Body of pancreas (tissue), 4 donors: ENCODE results near the gene MAGI1. TPM values are rescaled to one million over a fixed set of nuclear protein-coding genes. Genes with fewer than 3 reads are reported as not detected.

Source experiments
- ATAC-seq: fragments of 150-250 bp; one replicate; pipeline ENCODE4 v1.9.1; 2016
- DNase-seq, 4 donors: peaks; one replicate each; pipeline ENCODE4 v3.0.0-alpha.2; 2019
- H3K27ac ChIP-seq, 4 donors: fragments of 200-600 bp; sonication (generic); 1 replicate in 3 of 4; 2 replicates in 1 of 4; pipeline versions ENCODE4 v1.5.1 to v1.6.1; 2016 to 2019; ENCODE audit warnings: mild to moderate bottlenecking in 1 of 4, mixed read lengths in 1 of 4, moderate library complexity in 1 of 4
- H3K27me3 ChIP-seq, 2 donors: fragments of 200-600 bp; sonication (generic); one replicate each; pipeline ENCODE4 v1.6.0; 2016; ENCODE audit warnings: mild to moderate bottlenecking in 1 of 2
- H3K36me3 ChIP-seq, 2 donors: fragments of 200-600 bp; sonication (generic); replicated peaks in 1 of 2; 2 replicates each; pipeline ENCODE4 v1.5.1; 2016; ENCODE audit warnings: low read depth in 2 of 2; ENCODE audit not compliant: insufficient read depth in 1 of 2
- H3K4me1 ChIP-seq: fragments of 200-600 bp; sonication (generic); one replicate; pipeline ENCODE4 v1.6.0; 2016
- H3K4me3 ChIP-seq, 2 donors: fragments of 200-600 bp; sonication (generic); 1 replicate in 1 of 2; 2 replicates in 1 of 2; pipeline ENCODE4 v1.5.1; 2016 to 2019
- H3K9me3 ChIP-seq, 3 donors: fragments of 200-600 bp; sonication (generic); 1 replicate in 2 of 3; 2 replicates in 1 of 3; pipeline ENCODE4 v1.5.1; 2016
- CTCF ChIP-seq, 7 experiments: fragments of 450-650 bp in 4 of 7; fragments of 200-600 bp in 3 of 7; sonication (generic) in 3 of 7; IDR thresholded peaks; one replicate each; pipeline ENCODE4 v1.5.1; 2016 to 2019; ENCODE audit warnings: antibody characterized with exemption in 7 of 7
- POLR2A ChIP-seq, 3 donors: fragments of 450-650 bp; IDR thresholded peaks; one replicate each; pipeline ENCODE4 v1.6.1; 2016; ENCODE audit warnings: antibody characterized with exemption in 3 of 3, mild to moderate bottlenecking in 2 of 3
- WGBS, 2 donors: methylation state at CpG; one replicate each; pipeline ENCODE4 v1.1.5; 2017; 5-methylcytosine and 5-hydroxymethylcytosine counted together
- intact Hi-C: fragments of 100-400 bp; cut with DNase I; formaldehyde crosslinking; loops from one replicate; pipeline ENCODE4 v1.15.1; 2023
- total RNA-seq, 2 donors: library from RNA; depleted of rRNA; stranded (reverse); fragments of >200 nt; gene quantifications; one replicate each; pipeline ENCODE4 v1.1.0, GENCODE V29; 2016

Gene MAGI1
- total RNA-seq, 2 donors from 2014 or later = 44.2 to 63.6 TPM

DNA sequence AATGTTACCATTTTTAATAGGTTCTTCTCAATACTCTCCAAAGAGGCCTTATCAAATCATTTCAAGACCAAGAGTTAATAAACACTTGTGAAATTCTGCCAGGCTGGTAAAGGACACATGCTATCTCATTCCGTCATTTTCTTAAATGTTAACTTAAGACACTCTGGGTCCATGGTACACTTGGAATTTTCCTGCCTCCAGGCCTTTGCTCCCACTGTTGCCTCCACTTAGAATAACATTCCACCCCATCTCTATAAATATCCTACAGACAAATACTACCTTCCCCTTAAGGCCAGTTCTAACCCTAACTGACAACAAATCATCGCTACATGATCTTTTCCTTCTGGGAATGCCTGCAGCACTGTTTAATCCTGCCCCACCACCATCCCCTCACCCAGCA, 24.1 kb downstream of the MAGI1 start:
- no peak for DNase-seq
- Histone ChIP-seq H3K4me3 (no peak overlapping the region), H3K27me3 (no peaks in the 10 kb centered on the region), H3K4me1 (peaks cover 56% of the 10 kb centered on the region), H3K27ac (peak overlapping the region in 1 of 4 donors; percentile 23), H3K36me3 (no peaks in the 10 kb centered on the region), H3K9me3 (no peaks in the 10 kb centered on the region)
- intact Hi-C loops = no loop called here
- TF ChIP-seq CTCF (IDR thresholded peaks at IDR 0.05) (no peak), POLR2A (IDR thresholded peaks at IDR 0.05) (no peak)
- 30 to 56% methylated on average over 1 to 2 of the region's 2 CpGs for WGBS, 2 donors
- ATAC-seq = no peak

- Histone ChIP-seq H3K4me1 (peaks cover 52% of the 10 kb centered on the region), H3K36me3 (no peaks in the 10 kb centered on the region), H3K4me3 (no peak overlapping the region), H3K27me3 (no peaks in the 10 kb centered on the region), H3K9me3 (no peaks in the 10 kb centered on the region), H3K27ac (peak overlapping the region in 1 of 4 donors; percentile 23)
- 26 to 29% methylated on average over 2 of the region's 2 CpGs for WGBS, 2 donors
- intact Hi-C loops = no loop called here
- no peak for DNase-seq
- TF ChIP-seq POLR2A (IDR thresholded peaks at IDR 0.05) = no peak
- TF ChIP-seq CTCF (IDR thresholded peaks at IDR 0.05) = no peak
- ATAC-seq = no peak
Observed at GRCh38 chr3:66014056-66014455, 24.7 kb downstream of the MAGI1 start.

GRCh38 chr3:66012711-66013110, 26.0 kb downstream of the MAGI1 start:
- H3K9me3 ChIP-seq = no peaks in the 10 kb centered on the region
- no peaks in the 10 kb centered on the region for H3K27me3 ChIP-seq
- H3K4me1 ChIP-seq = peaks cover 38% of the 10 kb centered on the region
- ATAC-seq (no peak), DNase-seq (no peak)
- no peak overlapping the region for H3K4me3 ChIP-seq
- TF ChIP-seq POLR2A (IDR thresholded peaks at IDR 0.05) (no peak), CTCF (IDR thresholded peaks at IDR 0.05) (no peak)
- no peaks in the 10 kb centered on the region for H3K36me3 ChIP-seq
- H3K27ac ChIP-seq = no peak overlapping the region
- WGBS, 2 donors = 79 to 83% methylated on average over 2 of the region's 2 CpGs
- intact Hi-C loops = no loop called here

DNA sequence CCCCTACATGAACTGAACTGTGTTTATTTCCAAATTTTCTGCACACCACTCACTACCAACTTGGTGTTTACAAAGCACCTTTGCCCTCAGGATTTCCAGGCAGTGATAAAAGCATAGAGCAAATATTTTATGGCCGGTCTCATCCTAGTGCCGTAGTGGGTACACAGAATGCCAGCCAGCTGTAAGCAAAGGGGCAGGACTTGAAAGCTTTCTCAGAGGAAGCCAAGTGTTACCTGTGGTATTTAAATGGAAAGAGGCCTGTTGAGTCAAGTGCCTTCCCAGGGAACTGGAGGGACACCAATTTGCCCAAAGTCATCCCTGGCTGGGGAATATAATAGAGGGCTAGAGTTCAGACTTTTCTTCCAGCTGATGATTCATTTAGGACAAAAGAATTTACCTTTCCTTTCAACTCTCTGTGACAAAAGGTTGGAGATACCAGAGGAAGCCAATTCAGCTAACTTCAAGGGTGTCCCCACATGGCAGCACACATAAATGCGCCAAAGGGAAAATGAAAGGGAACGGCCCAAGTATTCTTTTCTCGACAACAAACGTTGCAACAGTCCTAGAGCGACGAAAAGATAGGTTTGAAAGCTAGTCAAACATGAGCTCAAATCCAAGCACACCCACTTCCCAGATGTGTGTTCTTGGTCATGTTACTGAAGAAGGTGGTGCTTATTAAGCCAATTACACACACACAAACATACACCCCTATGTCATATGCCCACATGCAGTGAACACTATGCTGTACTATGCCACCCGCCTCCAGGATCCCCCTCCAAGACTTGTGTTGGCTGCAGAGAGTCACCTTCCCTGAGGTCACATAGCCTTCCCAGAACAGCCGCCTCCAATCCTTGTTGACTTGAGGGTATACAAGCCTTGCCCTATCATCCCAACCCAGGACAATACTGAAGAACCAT, 27.7 kb downstream of the MAGI1 start:
- H3K4me3 ChIP-seq = no peak overlapping the region
- WGBS, 2 donors = 74 to 79% methylated on average over 10 of the region's 10 CpGs
- H3K36me3 ChIP-seq = no peaks in the 10 kb centered on the region
- H3K4me1 ChIP-seq = peaks cover 32% of the 10 kb centered on the region
- H3K27ac ChIP-seq = peak overlapping the region in 2 of 4 donors; percentile 15 to 19
- TF ChIP-seq POLR2A (IDR thresholded peaks at IDR 0.05) = no peak
- no peaks in the 10 kb centered on the region for H3K27me3 ChIP-seq
- no peaks in the 10 kb centered on the region for H3K9me3 ChIP-seq
- DNase-seq = no peak
- no peak for ATAC-seq
- intact Hi-C loops = no loop called here

DNA sequence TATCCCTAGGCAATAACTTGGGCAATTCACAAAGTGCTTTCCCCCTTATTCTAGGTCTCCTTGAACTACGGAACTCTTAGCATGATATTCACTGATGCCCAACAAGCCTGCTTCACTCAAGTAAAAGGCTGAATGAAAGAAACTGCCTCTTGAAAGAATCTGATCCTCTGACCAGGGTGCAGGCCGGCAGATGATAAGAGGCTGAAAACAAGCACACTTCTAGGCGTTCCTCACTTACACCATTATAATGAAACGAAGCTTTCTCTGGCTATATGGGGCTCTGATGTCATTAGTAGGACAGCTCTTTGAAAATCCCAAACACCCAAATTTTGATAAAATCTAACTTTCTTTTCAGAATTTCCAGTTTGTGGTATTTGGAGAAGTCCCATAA, 28.4 kb downstream of the MAGI1 start:
- DNase-seq = no peak
- no peak overlapping the region for H3K4me3 ChIP-seq
- WGBS, 2 donors = 75 to 81% methylated on average over 4 of the region's 4 CpGs
- intact Hi-C loops = no loop called here
- no peaks in the 10 kb centered on the region for H3K36me3 ChIP-seq
- no peak for ATAC-seq
- H3K9me3 ChIP-seq = no peaks in the 10 kb centered on the region
- peak overlapping the region in 2 of 4 donors; percentile 15 to 19 for H3K27ac ChIP-seq
- TF ChIP-seq CTCF (IDR thresholded peaks at IDR 0.05) = no peak
- TF ChIP-seq POLR2A (IDR thresholded peaks at IDR 0.05) = no peak
- peaks cover 32% of the 10 kb centered on the region for H3K4me1 ChIP-seq
- H3K27me3 ChIP-seq = no peaks in the 10 kb centered on the region
